Ascending aorta (tissue), 2 donors: ENCODE data around the gene DTWD2. TPM values are rescaled to one million over a fixed set of nuclear protein-coding genes. Genes with fewer than 3 reads are reported as not detected.

Experiments used
- DNase-seq, 2 donors: peaks; one replicate each; pipeline ENCODE4 v3.0.0-alpha.2; 2019; ENCODE audit warnings: low spot score in 2 of 2
- H3K27ac ChIP-seq, 2 donors: fragments of 200-600 bp; sonication (generic); one replicate each; pipeline ENCODE4 v1.5.1; 2016 to 2017; ENCODE audit warnings: mild to moderate bottlenecking in 1 of 2
- H3K27me3 ChIP-seq: fragments of 200-600 bp; sonication (generic); one replicate; pipeline ENCODE4 v1.5.1; 2017
- H3K36me3 ChIP-seq, 2 donors: fragments of 200-600 bp; sonication (generic); one replicate each; pipeline ENCODE4 v1.5.1; 2016
- H3K4me1 ChIP-seq, 2 donors: fragments of 200-600 bp; sonication (generic); one replicate each; pipeline ENCODE4 v1.5.1; 2016 to 2017; ENCODE audit warnings: mild to moderate bottlenecking in 1 of 2
- H3K4me3 ChIP-seq, 2 donors: fragments of 200-600 bp; sonication (generic); one replicate each; pipeline ENCODE4 v1.5.1; 2016 to 2017; ENCODE audit warnings: mild to moderate bottlenecking in 1 of 2
- H3K9me3 ChIP-seq, 2 donors: fragments of 200-600 bp; sonication (generic); one replicate each; pipeline ENCODE4 v1.5.1; 2016
- intact Hi-C: fragments of 100-400 bp; cut with DNase I; formaldehyde crosslinking; loops from one replicate; pipeline ENCODE4 v1.15.1; 2023
- total RNA-seq: library from RNA; depleted of rRNA; stranded (reverse); fragments of >200 nt; gene quantifications from one replicate; pipeline ENCODE4 v1.1.0, GENCODE V29; 2016
- TF ChIP-seq, protein P1 (sequence below), 3 experiments: fragments of 200-600 bp in 2 of 3; fragments of 450-650 bp in 1 of 3; sonication (generic) in 2 of 3; IDR thresholded peaks; one replicate each; pipeline ENCODE4 v1.5.1; 2016 to 2019; ENCODE audit warnings: antibody characterized with exemption in 3 of 3, mild to moderate bottlenecking in 1 of 3, moderate library complexity in 1 of 3

The DTWD2 gene
- total RNA-seq, 1 donor from 2014 or later: 0.11 TPM

DNA sequence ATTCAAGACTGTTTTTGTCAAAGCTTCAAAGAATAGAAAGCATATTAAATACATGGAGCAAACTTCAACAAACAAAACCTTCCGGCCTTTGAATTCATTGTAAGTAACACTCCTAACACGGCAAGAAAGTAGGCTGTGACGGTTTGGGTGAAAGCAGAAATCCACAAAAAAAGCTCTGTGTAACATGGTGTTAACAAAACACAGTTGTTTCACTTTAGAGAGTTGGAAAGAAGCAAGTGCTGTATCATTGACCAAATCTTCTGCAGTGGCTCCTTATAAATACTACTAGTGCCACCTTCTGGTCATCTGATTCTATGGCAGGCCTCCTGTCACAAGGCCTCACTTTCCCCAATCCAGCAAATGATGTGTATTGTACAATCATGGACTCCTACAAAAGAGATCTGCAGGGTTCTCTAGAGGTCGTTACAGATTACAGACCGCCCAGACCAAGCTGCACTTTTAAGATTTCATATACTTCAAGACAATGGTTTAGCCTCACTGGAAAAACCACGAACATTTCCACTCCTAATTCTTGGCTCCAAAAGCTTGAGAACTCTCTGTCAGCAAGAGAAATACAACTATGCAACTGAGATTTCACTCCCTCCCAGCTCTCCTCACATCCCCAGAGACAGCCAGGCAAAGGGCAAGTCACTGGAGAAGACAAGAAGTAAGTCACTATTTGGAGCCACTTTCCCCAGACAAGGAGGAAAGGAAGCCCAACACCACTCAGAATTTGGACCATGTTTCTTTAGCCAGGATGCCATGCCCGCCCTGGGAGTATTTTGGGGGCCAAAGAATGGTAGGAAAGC is 196.2 kb downstream of the DTWD2 start:
- no peak for DNase-seq
- Histone ChIP-seq H3K4me1 (no peaks in the 10 kb centered on the region), H3K9me3 (no peaks in the 10 kb centered on the region), H3K4me3 (peak overlapping the region in 1 of 2 donors; percentile 40), H3K27ac (no peak overlapping the region), H3K27me3 (no peaks in the 10 kb centered on the region), H3K36me3 (no peaks in the 10 kb centered on the region)
- intact Hi-C loops: loop anchor here (5.0 kb wide), 1 partner anchor 1335 kb away; no protein-coding TSS in a partner anchor
- TF ChIP-seq, protein P1, sequence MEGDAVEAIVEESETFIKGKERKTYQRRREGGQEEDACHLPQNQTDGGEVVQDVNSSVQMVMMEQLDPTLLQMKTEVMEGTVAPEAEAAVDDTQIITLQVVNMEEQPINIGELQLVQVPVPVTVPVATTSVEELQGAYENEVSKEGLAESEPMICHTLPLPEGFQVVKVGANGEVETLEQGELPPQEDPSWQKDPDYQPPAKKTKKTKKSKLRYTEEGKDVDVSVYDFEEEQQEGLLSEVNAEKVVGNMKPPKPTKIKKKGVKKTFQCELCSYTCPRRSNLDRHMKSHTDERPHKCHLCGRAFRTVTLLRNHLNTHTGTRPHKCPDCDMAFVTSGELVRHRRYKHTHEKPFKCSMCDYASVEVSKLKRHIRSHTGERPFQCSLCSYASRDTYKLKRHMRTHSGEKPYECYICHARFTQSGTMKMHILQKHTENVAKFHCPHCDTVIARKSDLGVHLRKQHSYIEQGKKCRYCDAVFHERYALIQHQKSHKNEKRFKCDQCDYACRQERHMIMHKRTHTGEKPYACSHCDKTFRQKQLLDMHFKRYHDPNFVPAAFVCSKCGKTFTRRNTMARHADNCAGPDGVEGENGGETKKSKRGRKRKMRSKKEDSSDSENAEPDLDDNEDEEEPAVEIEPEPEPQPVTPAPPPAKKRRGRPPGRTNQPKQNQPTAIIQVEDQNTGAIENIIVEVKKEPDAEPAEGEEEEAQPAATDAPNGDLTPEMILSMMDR (IDR thresholded peaks at IDR 0.05): peak; percentile 48 to 81 (median 62)

- H3K27me3 ChIP-seq: no peaks in the 10 kb centered on the region
- H3K27ac ChIP-seq: no peak overlapping the region
- TF ChIP-seq, protein P1 (IDR thresholded peaks at IDR 0.05): no peak
- H3K4me1 ChIP-seq: no peaks in the 10 kb centered on the region
- intact Hi-C loops: no loop called here
- no peak for DNase-seq
- no peak overlapping the region for H3K4me3 ChIP-seq
- no peaks in the 10 kb centered on the region for H3K9me3 ChIP-seq
- H3K36me3 ChIP-seq: no peaks in the 10 kb centered on the region
Measured at GRCh38 chr5:118789366-118789765, 199.0 kb downstream of the DTWD2 start.

GRCh38 chr5:118788351-118788750 is 200.0 kb downstream of the DTWD2 start:
- TF ChIP-seq, protein P1 (IDR thresholded peaks at IDR 0.05): no peak
- intact Hi-C loops: no loop called here
- Histone ChIP-seq H3K4me3 (no peak overlapping the region), H3K4me1 (no peaks in the 10 kb centered on the region), H3K27me3 (no peaks in the 10 kb centered on the region), H3K9me3 (no peaks in the 10 kb centered on the region), H3K36me3 (no peaks in the 10 kb centered on the region), H3K27ac (no peak overlapping the region)
- no peak for DNase-seq

Other genes starting within 250 kb of the DTWD2 start
- 136 TPM for gene DMXL1, start 82.5 kb upstream of the DTWD2 start, total RNA-seq